ENCODE data around the gene PLTP. TPM values are rescaled to one million over a fixed set of nuclear protein-coding genes. Genes with fewer than 3 reads are reported as not detected.

The PLTP gene
- total RNA-seq, 4 donors from 2014 or later = 45.6 to 456 (median 177) TPM

GRCh38 chr20:45886590-45887345 is 25.2 kb downstream of the PLTP start:
- no peak for TF ChIP-seq CTCF (IDR thresholded peaks at IDR 0.05)
- no peak for TF ChIP-seq EP300 (IDR thresholded peaks at IDR 0.05)
- TF ChIP-seq POLR2A (IDR thresholded peaks at IDR 0.05) = no peak
- no peak for TF ChIP-seq POLR2AphosphoS5 (IDR thresholded peaks at IDR 0.05)
- Histone ChIP-seq H3K36me3 (peaks cover 0 to 67% of the 10 kb centered on the region in 2 donors), H3K4me3 (no peak overlapping the region), H3K27me3 (no peaks in the 10 kb centered on the region), H3K4me1 (peaks cover 0 to 70% (median 11%) of the 10 kb centered on the region in 3 donors), H3K9me3 (no peaks in the 10 kb centered on the region), H3K27ac (no peak overlapping the region)
- 68 to 100% methylated on average over 1 to 4 of the region's 19 CpGs for WGBS, 2 donors (ENCODE audit: low coverage in 1 of 2)
- no peak for ATAC-seq

- Histone ChIP-seq H3K27me3 (no peaks in the 10 kb centered on the region), H3K9me3 (no peaks in the 10 kb centered on the region), H3K27ac (no peak overlapping the region), H3K4me3 (no peak overlapping the region), H3K4me1 (peaks cover 0 to 49% (median 6%) of the 10 kb centered on the region in 3 donors), H3K36me3 (peaks cover 0 to 64% of the 10 kb centered on the region in 2 donors)
- WGBS, 2 donors (ENCODE audit: low coverage in 1 of 2) = 67% methylated on average over 5 of the region's 9 CpGs; no CpG with 5 or more reads in 1 of the 2 donors
- ATAC-seq = no peak
- TF ChIP-seq CTCF (IDR thresholded peaks at IDR 0.05) = no peak
- TF ChIP-seq EP300 (IDR thresholded peaks at IDR 0.05) = no peak
- no peak for TF ChIP-seq POLR2AphosphoS5 (IDR thresholded peaks at IDR 0.05)
- no peak for TF ChIP-seq POLR2A (IDR thresholded peaks at IDR 0.05)
Observed at GRCh38 chr20:45883100-45883469, 28.9 kb downstream of the PLTP start.

- no peaks in the 10 kb centered on the region for H3K9me3 ChIP-seq
- peaks cover 0 to 47% (median 6%) of the 10 kb centered on the region in 3 donors for H3K4me1 ChIP-seq
- no peak overlapping the region for H3K4me3 ChIP-seq
- TF ChIP-seq CTCF (IDR thresholded peaks at IDR 0.05) (no peak), POLR2AphosphoS5 (IDR thresholded peaks at IDR 0.05) (no peak), POLR2A (IDR thresholded peaks at IDR 0.05) (no peak), EP300 (IDR thresholded peaks at IDR 0.05) (no peak)
- no peaks in the 10 kb centered on the region for H3K27me3 ChIP-seq
- peaks cover 0 to 64% of the 10 kb centered on the region in 2 donors for H3K36me3 ChIP-seq
- no peak overlapping the region for H3K27ac ChIP-seq
- ATAC-seq = no peak
- WGBS, 2 donors (ENCODE audit: low coverage in 1 of 2) = 75 to 100% methylated on average over 1 to 4 of the region's 4 CpGs
Observed at GRCh38 chr20:45882469-45883099, 29.4 kb downstream of the PLTP start.

GRCh38 chr20:45880988-45881788 is 30.8 kb downstream of the PLTP start, which contains the start of gene ZSWIM1:
ZSWIM1 (plus strand) TSS chr20:45881227; CDS start chr20:45882593, 1,366 bp downstream.
- peaks cover 0 to 64% of the 10 kb centered on the region in 2 donors for H3K36me3 ChIP-seq
- 0 to 1% methylated on average over 10 to 14 of the region's 23 CpGs for WGBS, 2 donors (ENCODE audit: low coverage in 1 of 2)
- peak; percentile 99 for ATAC-seq

More at GRCh38 chr20:45880988-45881788, 30.8 kb downstream of the PLTP start, which contains the start of gene ZSWIM1:
- peaks cover 0 to 47% (median 6%) of the 10 kb centered on the region in 3 donors for H3K4me1 ChIP-seq
- H3K27ac ChIP-seq = peak within 1 kb of the TSS; percentile 88 to 91 (median 90)
- no peaks in the 10 kb centered on the region for H3K27me3 ChIP-seq
- H3K9me3 ChIP-seq = no peaks in the 10 kb centered on the region
- H3K4me3 ChIP-seq = peak within 1 kb of the TSS; percentile 59 to 93
- TF ChIP-seq POLR2A (IDR thresholded peaks at IDR 0.05) = peak; percentile 53
- peak; percentile 67 for TF ChIP-seq POLR2AphosphoS5 (IDR thresholded peaks at IDR 0.05)
- no peak for TF ChIP-seq EP300 (IDR thresholded peaks at IDR 0.05)
- peak in 1 of 4 experiments; percentile 6 for TF ChIP-seq CTCF (IDR thresholded peaks at IDR 0.05)

Data from gastroesophageal sphincter (tissue), 4 donors.